NCI-H2196 treated with DMSO at 0.1 percent for 48 hours (cell line): ENCODE data around the gene GDF3.
"Not testable (repeated sequence)": the region's sequence is repeated elsewhere in the genome, so short reads cannot be mapped to it uniquely, and the experiment has no call there.

Experiments
- DNase-seq: peaks from one replicate; lab custom pipeline; 2025; ENCODE audit not compliant: unreplicated experiment; lab: John Stamatoyannopoulos, UW

The GDF3 gene

GRCh38 chr12:7668171-7668570 lies 27.4 kb downstream of the GDF3 start:
- DNase-seq: no peak

DNA sequence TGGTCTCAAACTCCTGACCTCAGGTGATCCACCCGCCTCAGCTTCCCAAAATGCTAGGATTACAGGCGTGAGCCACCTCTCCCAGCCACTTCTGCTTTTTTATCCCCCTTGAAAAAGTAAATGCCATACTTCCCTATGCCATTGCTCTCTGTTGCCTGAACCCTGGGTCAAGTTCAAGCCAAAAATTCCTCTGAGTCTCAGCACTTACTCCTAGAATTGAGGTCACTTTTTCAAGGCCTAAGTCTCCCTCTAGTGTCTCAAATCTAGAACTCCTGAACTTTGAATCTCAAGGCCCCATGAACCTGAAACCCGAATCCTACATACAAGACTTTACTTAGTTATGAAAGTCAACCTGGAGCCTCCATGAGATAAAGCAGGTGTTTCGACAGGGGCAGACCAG lies 28.4 kb downstream of the GDF3 start:
- DNase-seq: no peak

DNA sequence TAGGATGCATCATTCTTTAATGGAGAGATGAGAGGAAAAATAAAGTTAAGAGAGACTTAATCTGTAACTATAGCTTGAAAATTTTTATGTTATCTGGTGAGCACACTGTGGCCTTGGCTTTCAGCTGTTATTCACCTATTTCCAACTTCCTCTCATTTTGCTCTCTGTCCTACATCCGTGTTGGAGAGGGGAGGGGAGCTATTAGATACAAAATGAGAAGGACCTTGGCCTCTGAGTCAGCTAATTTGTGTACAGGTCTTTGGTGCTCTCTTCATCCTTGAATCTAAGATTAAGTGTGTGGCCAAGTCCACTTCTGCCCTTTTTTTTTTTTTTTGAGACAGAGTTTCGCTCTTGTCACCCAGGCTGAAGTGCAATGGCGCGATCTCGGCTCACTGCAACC lies 29.0 kb downstream of the GDF3 start:
- no peak for DNase-seq

DNA sequence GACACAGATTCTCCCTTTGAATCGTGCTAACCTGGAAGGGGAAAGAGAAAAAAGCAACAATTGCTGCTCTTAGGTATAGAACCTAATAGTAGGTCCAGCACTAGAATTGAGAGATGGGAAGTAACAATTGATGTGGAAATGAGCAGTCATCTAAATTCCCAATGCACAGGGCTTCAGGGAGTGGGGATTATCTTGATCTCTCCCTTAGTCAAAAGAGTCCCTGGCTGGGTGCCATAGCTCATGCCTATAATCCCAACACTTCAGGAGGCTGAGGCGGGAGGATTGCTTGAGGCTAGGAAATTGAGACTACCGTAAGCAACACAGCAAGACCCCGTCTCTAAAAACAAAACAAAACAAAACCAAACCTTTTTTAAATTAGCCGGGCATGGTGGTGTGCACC lies 33.8 kb downstream of the GDF3 start:
- DNase-seq: no peak

- no peak for DNase-seq
Measured at GRCh38 chr12:7656121-7656520, 39.5 kb downstream of the GDF3 start.

- no peak for DNase-seq
Measured at GRCh38 chr12:7650091-7650490, 45.5 kb downstream of the GDF3 start.

GRCh38 chr12:7647071-7647470 lies 48.5 kb downstream of the GDF3 start:
- DNase-seq: no peak

DNA sequence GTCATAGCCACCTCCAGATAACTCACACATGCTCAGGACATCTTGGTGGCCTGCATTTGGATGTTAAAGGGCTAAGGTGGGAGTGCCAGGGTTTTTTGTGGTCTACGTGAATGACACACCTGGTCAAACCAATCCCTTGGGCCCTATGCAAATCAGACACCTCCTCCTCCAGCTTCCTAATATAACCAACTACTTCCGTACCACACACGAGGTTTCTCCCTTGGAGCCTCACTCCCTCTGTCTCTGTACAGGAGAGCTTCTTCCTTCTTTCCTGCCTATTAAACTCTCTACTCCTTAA lies 49.4 kb downstream of the GDF3 start:
- no peak for DNase-seq

- DNase-seq: no peak
Measured at GRCh38 chr12:7645395-7646177, 50.0 kb downstream of the GDF3 start.

DNA sequence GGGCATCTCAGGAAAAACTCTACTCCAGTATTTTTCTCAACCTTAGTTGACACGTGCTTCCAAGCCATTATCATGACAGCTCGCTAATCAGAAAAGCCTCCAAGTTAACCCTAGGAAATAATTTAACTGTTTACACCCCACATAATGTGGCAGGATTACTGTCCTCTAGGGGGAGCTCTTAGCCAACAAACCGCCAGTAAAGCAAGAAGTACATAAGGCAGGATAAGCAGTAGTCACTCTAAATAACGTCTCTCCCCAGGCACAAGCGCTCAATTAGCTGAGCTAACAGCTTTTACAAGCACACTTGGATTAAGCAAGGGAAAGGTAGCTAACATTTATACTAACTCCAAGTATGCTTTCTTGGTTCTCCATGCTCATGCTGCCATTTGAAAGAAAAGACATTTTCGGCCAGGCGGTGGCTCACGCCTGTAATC lies 52.7 kb downstream of the GDF3 start:
- DNase-seq: no peak

DNA sequence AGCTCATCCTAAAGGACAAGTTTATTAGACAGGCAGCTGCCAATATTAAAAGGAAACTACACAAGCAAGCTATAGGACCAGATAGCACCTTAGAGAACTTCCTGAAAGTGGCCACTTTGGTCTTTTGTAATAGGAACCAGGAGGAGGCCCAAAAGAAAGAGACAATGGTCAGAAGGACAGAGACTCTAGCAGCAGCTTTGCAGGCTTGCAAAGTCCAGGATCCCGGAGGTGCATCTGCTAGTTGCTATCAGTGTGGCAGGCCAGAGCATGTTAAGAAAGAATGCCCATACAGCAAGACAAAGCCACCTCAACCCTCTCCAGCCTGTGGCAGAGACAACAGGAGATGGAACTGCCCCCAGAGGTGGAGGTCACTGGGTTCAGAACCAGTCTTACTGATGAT lies 53.3 kb downstream of the GDF3 start:
- no peak for DNase-seq

- DNase-seq: not testable (repeated sequence)
Measured at GRCh38 chr12:7640123-7640995, 55.2 kb downstream of the GDF3 start.
